SK-N-DZ (cell line): ENCODE results near the gene TRIP12.
"Not testable (repeated sequence)": the region's sequence is repeated elsewhere in the genome, so short reads cannot be mapped to it uniquely, and the experiment has no call there.

Source experiments
- DNase-seq: peaks from one replicate; pipeline ENCODE4 v3.0.0-alpha.2; 2015; ENCODE audit warnings: low spot score

Gene TRIP12

GRCh38 chr2:229874647-229875046 is 47.2 kb downstream of the TRIP12 start:
- no peak for DNase-seq

DNA sequence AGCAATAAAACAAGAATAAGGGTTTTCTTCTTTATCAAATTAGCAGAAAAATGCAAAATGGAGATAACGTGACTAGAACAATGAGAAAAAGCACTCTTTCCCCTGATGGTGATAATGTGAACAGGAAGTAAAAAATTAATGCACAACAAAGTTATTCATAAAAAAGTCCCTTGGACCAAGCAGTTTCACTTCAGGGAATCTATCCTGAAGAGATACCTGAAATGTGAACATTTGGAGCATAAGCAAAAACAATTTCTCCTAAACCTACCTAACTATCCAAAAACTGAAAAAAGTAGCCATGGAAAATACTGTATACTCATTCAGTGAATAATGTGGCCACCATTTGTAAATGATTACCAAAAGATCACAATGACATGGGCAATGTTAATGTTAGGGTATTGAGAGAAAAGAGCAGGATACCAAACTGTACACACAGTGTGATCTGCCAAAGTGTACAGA is 48.7 kb downstream of the TRIP12 start:
- no peak for DNase-seq

DNA sequence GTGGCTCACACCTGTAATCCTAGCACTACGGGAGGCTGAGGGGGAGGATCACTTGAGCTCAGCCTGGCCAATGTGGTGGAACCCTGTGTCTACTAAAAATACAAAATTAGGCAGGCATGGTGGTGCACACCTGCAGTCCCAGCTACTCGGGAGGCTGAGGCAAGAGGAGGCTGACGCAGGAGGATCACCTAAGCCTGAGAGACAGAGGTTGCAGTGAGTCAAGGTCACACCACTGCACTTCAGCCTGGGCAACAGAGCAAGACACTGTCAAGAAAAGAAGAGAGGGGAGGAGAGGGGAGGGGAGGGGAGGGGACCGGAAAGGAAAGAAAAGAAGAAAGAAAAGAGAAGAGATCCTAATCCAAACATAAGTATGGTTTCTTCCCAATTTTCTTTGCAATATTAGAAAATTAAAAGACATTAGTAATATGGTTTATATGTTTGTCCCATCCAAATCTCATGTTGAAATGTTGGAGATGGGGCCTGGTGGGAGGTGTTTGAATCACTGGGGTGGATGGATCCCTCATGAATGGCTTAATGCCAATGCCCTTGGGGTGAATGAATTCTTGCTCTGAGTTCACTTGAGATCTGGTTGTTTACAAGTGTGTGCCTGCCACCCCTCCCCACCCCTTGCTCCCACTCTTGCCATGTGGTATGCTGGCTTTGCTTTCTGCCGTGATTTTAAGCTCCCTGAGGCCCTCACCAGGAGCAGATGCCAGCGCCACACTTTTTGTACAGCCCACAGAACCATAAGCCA is 50.7 kb downstream of the TRIP12 start:
- no peak for DNase-seq

GRCh38 chr2:229869226-229869625 is 52.6 kb downstream of the TRIP12 start:
- DNase-seq = no peak

DNA sequence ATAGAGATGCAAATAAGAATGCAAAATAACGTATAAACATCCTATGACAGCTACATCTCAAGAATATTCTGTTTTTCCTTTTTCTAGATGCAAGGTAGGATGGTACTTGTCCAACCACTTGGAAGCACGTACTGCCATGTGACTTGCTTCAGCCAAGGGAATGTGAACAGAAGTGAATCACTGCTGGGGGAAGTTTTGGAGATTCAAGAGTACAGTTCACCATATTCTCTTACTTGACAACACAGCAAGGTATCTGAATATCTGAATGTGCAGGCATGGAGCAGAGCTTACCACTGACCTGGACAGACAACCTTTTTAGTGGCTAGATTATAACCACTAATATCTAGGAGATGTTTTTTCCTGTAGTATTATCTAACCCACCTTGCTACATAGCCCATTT is 53.0 kb downstream of the TRIP12 start:
- DNase-seq = no peak

- no peak for DNase-seq
Measured at GRCh38 chr2:229865033-229865432, 56.8 kb downstream of the TRIP12 start.

DNA sequence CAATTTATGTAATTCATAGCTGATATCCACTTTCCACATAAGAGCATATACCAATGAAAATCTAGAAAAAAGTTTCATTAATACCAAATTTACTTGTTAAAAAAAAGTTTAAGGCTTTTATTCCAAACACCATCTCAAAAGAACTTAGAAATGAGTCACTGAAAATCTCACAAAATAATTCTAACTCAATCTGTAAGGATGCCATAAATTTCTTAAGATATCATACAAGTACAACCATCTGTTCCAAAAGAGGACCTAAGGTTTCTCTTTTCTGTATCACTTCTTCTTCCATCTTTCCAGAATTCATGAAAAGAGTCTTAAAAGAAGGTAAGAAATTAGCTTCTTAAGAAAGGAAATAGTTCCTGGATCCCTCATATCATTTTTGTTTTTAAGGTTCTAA is 60.4 kb downstream of the TRIP12 start:
- DNase-seq = no peak

GRCh38 chr2:229860334-229860733 is 61.5 kb downstream of the TRIP12 start:
- no peak for DNase-seq

GRCh38 chr2:229858351-229858750 is 63.5 kb downstream of the TRIP12 start:
- no peak for DNase-seq

- no peak for DNase-seq
Measured at GRCh38 chr2:229857634-229858033, 64.2 kb downstream of the TRIP12 start.

DNA sequence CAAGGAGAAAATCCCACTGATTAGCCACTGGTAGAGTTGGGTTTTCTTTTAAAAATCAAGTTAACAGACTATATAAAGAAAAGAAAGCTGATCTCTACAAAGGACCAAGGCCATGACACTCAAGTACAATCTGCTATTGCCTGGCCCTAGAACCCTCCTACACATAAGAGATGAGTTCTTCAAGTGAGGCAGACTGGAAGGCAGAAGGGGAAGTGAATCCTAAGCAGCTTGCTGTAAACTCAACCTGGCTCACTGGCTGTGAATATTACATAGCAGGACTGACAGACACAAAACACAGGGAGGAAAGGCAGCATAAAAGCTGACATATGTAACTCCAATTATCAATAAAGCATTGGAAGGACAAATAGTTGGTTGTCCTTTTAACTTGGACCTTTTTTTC is 65.4 kb downstream of the TRIP12 start:
- DNase-seq = no peak

GRCh38 chr2:229855116-229855515 is 66.7 kb downstream of the TRIP12 start:
- DNase-seq = no peak

DNA sequence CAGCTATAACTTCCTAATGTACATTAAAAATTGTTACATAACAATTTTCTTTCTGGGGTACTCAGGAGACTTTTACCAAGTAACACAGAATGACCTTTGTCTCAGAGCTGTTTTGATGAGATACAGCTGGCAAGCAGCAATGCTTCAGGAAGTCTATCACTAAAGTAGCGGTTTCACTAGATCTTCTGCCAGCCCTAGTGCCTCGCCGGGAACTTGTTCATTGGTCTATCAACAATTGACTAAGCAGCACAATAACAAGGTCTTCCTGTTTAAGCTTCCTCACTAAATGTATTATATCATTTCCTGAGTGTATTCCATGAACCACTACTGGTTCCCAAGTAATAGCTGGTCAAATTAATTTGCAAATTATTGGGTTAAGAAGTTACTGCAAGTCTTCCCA is 69.2 kb downstream of the TRIP12 start:
- no peak for DNase-seq

DNA sequence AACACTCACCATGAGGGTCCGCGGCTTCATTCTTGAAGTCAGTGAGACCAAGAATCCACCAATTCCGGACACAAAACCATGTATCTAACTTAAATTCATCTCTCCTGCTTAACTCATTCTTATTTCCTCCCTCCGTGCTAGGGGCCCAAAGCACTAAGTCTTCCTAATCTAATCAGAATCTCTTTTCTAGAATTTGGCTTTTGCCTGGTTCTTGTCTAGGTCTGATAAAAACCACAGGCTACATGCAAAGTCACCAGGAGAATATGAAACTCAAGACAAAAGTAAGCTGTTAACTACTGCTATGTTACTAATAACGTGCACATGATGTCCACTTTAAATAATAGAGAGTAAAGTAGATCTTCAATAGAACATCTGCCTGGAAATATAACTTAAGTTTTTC is 69.9 kb downstream of the TRIP12 start:
- DNase-seq = no peak

DNA sequence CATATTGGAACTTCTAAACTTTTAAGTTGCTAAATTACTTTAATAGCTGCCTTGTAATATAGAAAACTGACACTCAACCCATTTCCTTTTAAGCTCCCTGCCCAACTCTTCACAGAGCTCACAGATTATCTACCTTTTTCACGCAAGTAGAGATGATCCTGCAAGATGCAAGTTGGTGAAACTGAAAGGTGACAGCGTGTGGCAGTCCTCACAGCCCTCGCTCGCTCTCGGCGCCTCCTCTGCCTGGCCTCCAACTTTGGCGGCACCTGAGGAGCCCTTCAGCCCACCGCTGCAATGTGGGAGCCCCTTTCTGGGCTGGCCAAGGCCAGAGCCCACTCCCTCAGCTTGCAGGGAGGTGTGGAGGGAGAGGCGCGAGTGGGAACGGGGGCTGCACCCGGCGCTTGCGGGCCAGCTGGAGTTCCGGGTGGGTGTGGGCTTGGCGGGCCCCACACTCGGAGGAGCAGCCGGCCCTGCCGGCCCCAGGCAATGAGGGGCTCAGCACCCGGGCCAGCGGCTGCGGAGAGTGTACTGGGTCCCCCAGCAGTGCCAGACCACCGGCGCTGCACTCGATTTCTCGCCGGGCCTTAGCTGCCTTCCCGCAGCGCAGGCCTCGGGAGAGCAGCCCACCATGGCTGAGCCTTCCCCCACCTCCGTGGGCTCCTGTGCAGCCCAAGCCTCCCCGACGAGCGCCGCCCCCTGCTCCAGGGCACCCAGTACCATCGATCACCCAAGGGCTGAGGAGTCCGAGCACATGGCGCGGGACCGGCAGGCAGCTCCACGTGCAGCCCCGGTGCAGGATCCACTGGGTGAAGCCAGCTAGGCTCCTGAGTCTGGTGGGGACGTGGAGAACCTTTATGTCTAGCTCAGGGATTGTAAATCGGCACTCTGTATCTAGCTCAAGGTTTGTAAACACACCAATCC is 71.2 kb downstream of the TRIP12 start:
- DNase-seq = not testable (repeated sequence)

- DNase-seq = no peak
Measured at GRCh38 chr2:229849073-229849472, 72.7 kb downstream of the TRIP12 start.

DNA sequence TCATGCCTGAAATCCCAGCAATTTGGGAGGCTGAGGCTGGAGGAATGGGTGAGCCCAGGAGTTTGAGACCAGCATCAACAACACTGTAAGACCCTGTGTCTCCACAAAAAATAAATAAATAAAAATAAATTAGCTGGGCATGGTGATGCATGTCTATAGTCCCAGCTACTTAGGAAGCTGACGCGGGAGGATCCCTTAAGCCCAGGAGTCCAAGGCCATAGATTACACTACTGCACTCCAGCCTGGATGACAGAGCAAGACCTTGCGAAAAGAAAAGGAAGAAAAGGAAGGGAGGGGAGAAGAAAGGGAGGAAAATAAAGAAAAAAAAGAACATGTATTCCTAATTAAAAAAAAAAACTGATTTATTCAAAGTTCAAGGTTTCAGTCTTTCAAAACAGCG is 78.2 kb downstream of the TRIP12 start:
- DNase-seq = no peak

DNA sequence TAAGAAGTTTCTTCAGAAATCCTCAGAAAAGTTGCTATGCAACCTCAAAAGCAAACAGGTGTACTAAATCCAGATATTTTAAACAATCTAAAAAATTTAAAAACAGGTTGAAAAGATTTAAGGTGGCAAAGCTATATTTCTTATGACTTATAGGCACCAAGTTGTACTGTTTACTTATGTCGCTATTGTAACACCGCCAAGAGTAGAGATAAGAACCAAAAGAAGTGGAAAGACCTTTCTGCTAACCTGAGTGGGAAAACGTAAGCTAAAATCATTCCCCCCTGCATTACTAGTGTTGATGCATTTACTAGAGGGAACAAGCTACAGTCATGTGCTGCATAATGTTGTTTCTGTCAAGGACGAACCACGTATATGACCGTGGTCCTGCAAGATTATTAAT is 83.1 kb downstream of the TRIP12 start:
- no peak for DNase-seq

- DNase-seq = no peak
Measured at GRCh38 chr2:229836847-229837246, 85.0 kb downstream of the TRIP12 start.

DNA sequence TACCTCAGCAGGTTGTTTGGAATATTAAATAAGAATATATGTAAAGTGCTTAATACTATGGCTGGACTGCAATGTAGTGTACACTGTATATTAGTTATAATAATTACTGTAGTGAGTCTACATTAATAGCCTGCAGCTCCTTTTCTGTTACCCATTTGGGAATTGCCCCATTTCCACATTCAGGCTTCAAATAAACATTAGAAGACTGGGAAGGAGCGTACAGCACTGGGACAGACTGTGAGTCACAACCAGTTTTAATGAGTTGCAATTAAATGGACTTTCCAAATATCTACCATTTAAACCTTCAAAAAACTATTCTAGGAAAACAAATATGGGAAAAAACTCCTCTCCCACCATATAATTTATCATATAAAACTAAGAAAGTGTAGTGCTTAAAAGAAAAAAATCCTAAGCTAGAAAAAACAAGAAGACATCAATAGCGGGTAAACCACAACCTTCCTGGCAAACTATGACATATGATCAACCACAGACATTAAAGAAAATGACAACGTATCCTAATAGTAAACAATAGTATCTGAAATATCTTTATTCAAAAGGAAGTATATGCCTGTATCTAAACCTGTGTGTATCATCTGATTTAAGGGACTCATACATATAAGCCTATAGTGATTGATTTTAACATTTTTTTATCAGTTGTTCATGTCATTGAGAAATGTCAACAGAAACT is 86.1 kb downstream of the TRIP12 start:
- DNase-seq = no peak

GRCh38 chr2:229834368-229834767 is 87.4 kb downstream of the TRIP12 start:
- not testable (repeated sequence) for DNase-seq

DNA sequence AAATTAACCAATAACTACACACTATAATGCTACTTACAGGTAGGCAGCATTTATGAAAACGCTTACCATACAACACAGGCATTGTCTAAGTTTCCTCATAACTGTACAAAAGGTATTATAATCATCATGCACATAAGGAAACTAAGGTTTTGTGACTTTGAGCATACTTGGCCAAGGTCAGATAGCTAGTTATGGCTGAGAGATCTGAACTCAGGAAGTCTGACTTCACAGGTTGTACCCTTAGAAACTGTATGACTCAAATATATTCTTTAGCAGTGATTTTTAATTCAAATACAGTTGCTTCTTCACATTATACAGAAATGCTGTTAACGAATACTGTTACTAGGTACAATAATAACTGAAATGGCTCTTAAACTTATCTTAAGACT is 89.3 kb downstream of the TRIP12 start:
- no peak for DNase-seq
